ENCODE results near the gene RGS19.

Gene RGS19

GRCh38 chr20:64100946-64101688 lies 21.8 kb upstream of the RGS19 start:
- TF ChIP-seq ZFX (IDR thresholded peaks at IDR 0.05; ENCODE audit: borderline replicate concordance) (no peak), CTCF (IDR thresholded peaks at IDR 0.05) (no peak)

GRCh38 chr20:64100566-64100888 lies 21.2 kb upstream of the RGS19 start:
- no peak for TF ChIP-seq ZFX (IDR thresholded peaks at IDR 0.05; ENCODE audit: borderline replicate concordance)
- TF ChIP-seq CTCF (IDR thresholded peaks at IDR 0.05) = no peak
- H3K27ac ChIP-seq = no peak overlapping the region

More at GRCh38 chr20:64100946-64101688, 21.8 kb upstream of the RGS19 start:
- H3K27ac ChIP-seq = no peak overlapping the region

GRCh38 chr20:64099880-64100565 lies 20.7 kb upstream of the RGS19 start:
- H3K27ac ChIP-seq = no peak overlapping the region
- TF ChIP-seq ZFX (IDR thresholded peaks at IDR 0.05; ENCODE audit: borderline replicate concordance) (no peak), CTCF (IDR thresholded peaks at IDR 0.05) (no peak)

GRCh38 chr20:64099086-64099786 lies 19.9 kb upstream of the RGS19 start:
- no peak overlapping the region for H3K27ac ChIP-seq
- no peak for TF ChIP-seq ZFX (IDR thresholded peaks at IDR 0.05; ENCODE audit: borderline replicate concordance)
- no peak for TF ChIP-seq CTCF (IDR thresholded peaks at IDR 0.05)

- H3K27ac ChIP-seq = no peak overlapping the region
- TF ChIP-seq ZFX (IDR thresholded peaks at IDR 0.05; ENCODE audit: borderline replicate concordance) (no peak), CTCF (IDR thresholded peaks at IDR 0.05) (no peak)
Measured at GRCh38 chr20:64098471-64099013, 19.2 kb upstream of the RGS19 start.

- H3K27ac ChIP-seq = no peak overlapping the region
- no peak for TF ChIP-seq CTCF (IDR thresholded peaks at IDR 0.05)
- no peak for TF ChIP-seq ZFX (IDR thresholded peaks at IDR 0.05; ENCODE audit: borderline replicate concordance)
Measured at GRCh38 chr20:64096535-64096934, 17.2 kb upstream of the RGS19 start.
